GM08714 (cell line): ENCODE results near the gene HAUS2.
"Not testable (repeated sequence)": the region's sequence is repeated elsewhere in the genome, so short reads cannot be mapped to it uniquely, and the experiment has no call there.

Experiments used
- H3K4me3 ChIP-seq: fragments of 200-500 bp; sonication (Bioruptor generic); 2 replicates; pipeline ENCODE4 v1.5.1; 2014; ENCODE audit warnings: mild to moderate bottlenecking, low read length, inconsistent platforms
- ZNF274 ChIP-seq: IDR thresholded peaks from 2 replicates; pipeline ENCODE4 v1.6.1; 2012; ENCODE audit warnings: mild to moderate bottlenecking, low read depth, low read length

HAUS2 gene

GRCh38 chr15:42549032-42549491 lies 424 bp downstream of the HAUS2 start:
- TF ChIP-seq ZNF274 = no peak
- peak overlapping the region; percentile 92 for H3K4me3 ChIP-seq

GRCh38 chr15:42549741-42550392 lies 1.2 kb downstream of the HAUS2 start:
- no peak for TF ChIP-seq ZNF274
- H3K4me3 ChIP-seq = peak overlapping the region; percentile 92

GRCh38 chr15:42553554-42553953 lies 4.9 kb downstream of the HAUS2 start:
- H3K4me3 ChIP-seq = no peak overlapping the region
- no peak for TF ChIP-seq ZNF274

GRCh38 chr15:42556550-42557207 lies 8.0 kb downstream of the HAUS2 start:
- not testable (repeated sequence) for H3K4me3 ChIP-seq

GRCh38 chr15:42558739-42559138 lies 10.1 kb downstream of the HAUS2 start:
- no peak overlapping the region for H3K4me3 ChIP-seq
- TF ChIP-seq ZNF274 = no peak

GRCh38 chr15:42575188-42576039 lies 26.8 kb downstream of the HAUS2 start, which contains the start of gene STARD9:
STARD9 (plus strand) TSS chr15:42575606; CDS start chr15:42575716, 110 bp downstream.
- no peak for TF ChIP-seq ZNF274
- H3K4me3 ChIP-seq = peak within 1 kb of the TSS; percentile 74

GRCh38 chr15:42576040-42576594 lies 27.5 kb downstream of the HAUS2 start:
- no peak for TF ChIP-seq ZNF274
- peak overlapping the region; percentile 74 for H3K4me3 ChIP-seq

GRCh38 chr15:42576776-42577175 lies 28.1 kb downstream of the HAUS2 start:
- H3K4me3 ChIP-seq = peak overlapping the region; percentile 74; the same call in 1 of the 2 replicates
- no peak for TF ChIP-seq ZNF274

- no peak overlapping the region; the same call in 1 of the 2 replicates for H3K4me3 ChIP-seq
- no peak for TF ChIP-seq ZNF274
These were observed 28.9 kb downstream of the HAUS2 start for GRCh38 chr15:42577514-42578031.

- H3K4me3 ChIP-seq = no peak overlapping the region
- TF ChIP-seq ZNF274 = no peak
These were observed 30.4 kb downstream of the HAUS2 start for GRCh38 chr15:42578984-42579537.

GRCh38 chr15:42581272-42581730 lies 32.7 kb downstream of the HAUS2 start:
- H3K4me3 ChIP-seq = peak overlapping the region; percentile 52; the same call in 1 of the 2 replicates
- TF ChIP-seq ZNF274 = no peak

- no peak for TF ChIP-seq ZNF274
- no peak overlapping the region for H3K4me3 ChIP-seq
These were observed 34.1 kb downstream of the HAUS2 start for GRCh38 chr15:42582569-42583375.

- TF ChIP-seq ZNF274 = no peak
- H3K4me3 ChIP-seq = no peak overlapping the region
These were observed 35.6 kb downstream of the HAUS2 start for GRCh38 chr15:42584031-42584765.
